Loucy (cell line): ENCODE data around the gene CPEB3.

Source experiments
- H2AFZ ChIP-seq: fragments of 200-600 bp; sonication (generic); 2 replicates; pipeline ENCODE4 v1.6.0; 2016; ENCODE audit warnings: antibody characterized with exemption, mild to moderate bottlenecking, low read length, moderate library complexity
- H3F3A ChIP-seq: fragments of 200-600 bp; 2 replicates; pipeline ENCODE4 v1.6.0; 2016; ENCODE audit warnings: antibody characterized with exemption, low read depth, mild to moderate bottlenecking
- H3K27me3 ChIP-seq: fragments of 200-600 bp; sonication (generic); 2 replicates; pipeline ENCODE4 v1.6.1; 2014; ENCODE audit warnings: low read length, mild to moderate bottlenecking; ENCODE audit not compliant: insufficient read depth, poor library complexity, severe bottlenecking
- H3K36me3 ChIP-seq: fragments of 200-600 bp; sonication (generic); 2 replicates; pipeline ENCODE4 v1.6.1; 2016; ENCODE audit warnings: low read length; ENCODE audit not compliant: insufficient read depth
- H3K4me1 ChIP-seq: fragments of 200-600 bp; sonication (generic); 2 replicates; pipeline ENCODE4 v1.5.1; 2014; ENCODE audit warnings: low read length, mild to moderate bottlenecking; ENCODE audit not compliant: insufficient read depth, poor library complexity, severe bottlenecking
- H3K4me2 ChIP-seq: fragments of 200-600 bp; sonication (generic); 2 replicates; pipeline ENCODE4 v1.6.0; 2014; ENCODE audit warnings: antibody characterized with exemption, low read length, low read depth, mild to moderate bottlenecking; ENCODE audit not compliant: poor library complexity, severe bottlenecking
- H3K4me3 ChIP-seq: fragments of 200-600 bp; sonication (generic); 2 replicates; pipeline ENCODE4 v1.5.1; 2014; ENCODE audit warnings: low read length, mild to moderate bottlenecking, mixed read lengths; ENCODE audit not compliant: poor library complexity, severe bottlenecking
- H3K79me2 ChIP-seq: fragments of 200-600 bp; sonication (generic); 2 replicates; pipeline ENCODE4 v1.6.1; 2014; ENCODE audit warnings: low read length; ENCODE audit not compliant: insufficient read depth
- H3K9ac ChIP-seq: fragments of 200-600 bp; sonication (generic); 2 replicates; pipeline ENCODE4 v1.6.0; 2014; ENCODE audit warnings: mild to moderate bottlenecking, low read depth, low read length, moderate library complexity; ENCODE audit not compliant: poor library complexity, severe bottlenecking
- H3K9me2 ChIP-seq: fragments of 200-600 bp; sonication (generic); replicated peaks from 2 replicates; pipeline ENCODE4 v1.6.1; 2016; ENCODE audit warnings: low read depth, low read length, mixed read lengths
- H3K9me3 ChIP-seq: fragments of 200-600 bp; sonication (generic); 2 replicates; pipeline ENCODE4 v1.6.1; 2014; ENCODE audit warnings: mild to moderate bottlenecking, antibody characterized with exemption, low read length, low read depth; ENCODE audit not compliant: insufficient read depth
- H4K20me1 ChIP-seq: fragments of 200-600 bp; sonication (generic); 2 replicates; pipeline ENCODE4 v1.6.0; 2014; ENCODE audit warnings: antibody characterized with exemption, low read length, mild to moderate bottlenecking; ENCODE audit not compliant: insufficient read depth, poor library complexity, severe bottlenecking
- EZH2phosphoT487 ChIP-seq: fragments of 200-600 bp; IDR thresholded peaks from 2 replicates; pipeline ENCODE4 v1.6.1; 2018; ENCODE audit warnings: antibody characterized with exemption, mild to moderate bottlenecking, moderate library complexity, borderline replicate concordance
- TF ChIP-seq, protein P1 (sequence below): fragments of 200-600 bp; sonication (generic); conservative IDR thresholded peaks from 2 replicates; pipeline ENCODE4 v1.5.1; 2014; ENCODE audit warnings: mild to moderate bottlenecking, antibody characterized with exemption, low read length

Gene CPEB3

DNA sequence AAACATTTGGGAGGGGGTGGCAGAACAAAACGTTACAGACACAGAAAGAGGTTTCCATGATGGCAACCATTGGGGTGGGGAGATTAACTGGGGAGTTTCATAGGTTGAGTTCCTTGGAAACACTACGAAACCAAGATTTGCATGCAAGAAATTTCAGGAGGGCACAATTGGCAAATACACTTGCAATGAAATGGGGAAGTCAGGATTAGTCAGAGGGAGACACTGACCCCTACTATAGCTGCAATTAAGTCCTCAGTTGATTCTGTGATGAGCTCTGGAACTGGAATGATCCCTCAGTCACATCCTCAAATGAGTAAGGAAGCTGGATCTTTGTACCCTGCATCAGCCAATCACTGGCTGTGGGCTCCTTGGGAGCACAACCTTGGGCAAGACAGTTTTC is 22.1 kb downstream of the CPEB3 start:
- Histone ChIP-seq H3K79me2 (no peaks in the 10 kb centered on the region), H3K36me3 (no peaks in the 10 kb centered on the region), H2AFZ (no peak overlapping the region), H3K4me1 (no peaks in the 10 kb centered on the region), H3F3A (no peaks in the 10 kb centered on the region), H3K9me3 (no peaks in the 10 kb centered on the region), H3K27me3 (no peaks in the 10 kb centered on the region), H3K4me3 (no peak overlapping the region), H4K20me1 (no peaks in the 10 kb centered on the region), H3K9me2 (no peaks in the 10 kb centered on the region), H3K4me2 (no peak overlapping the region), H3K9ac (no peak overlapping the region)
- TF ChIP-seq EZH2phosphoT487 = no peak
- TF ChIP-seq, protein P1, sequence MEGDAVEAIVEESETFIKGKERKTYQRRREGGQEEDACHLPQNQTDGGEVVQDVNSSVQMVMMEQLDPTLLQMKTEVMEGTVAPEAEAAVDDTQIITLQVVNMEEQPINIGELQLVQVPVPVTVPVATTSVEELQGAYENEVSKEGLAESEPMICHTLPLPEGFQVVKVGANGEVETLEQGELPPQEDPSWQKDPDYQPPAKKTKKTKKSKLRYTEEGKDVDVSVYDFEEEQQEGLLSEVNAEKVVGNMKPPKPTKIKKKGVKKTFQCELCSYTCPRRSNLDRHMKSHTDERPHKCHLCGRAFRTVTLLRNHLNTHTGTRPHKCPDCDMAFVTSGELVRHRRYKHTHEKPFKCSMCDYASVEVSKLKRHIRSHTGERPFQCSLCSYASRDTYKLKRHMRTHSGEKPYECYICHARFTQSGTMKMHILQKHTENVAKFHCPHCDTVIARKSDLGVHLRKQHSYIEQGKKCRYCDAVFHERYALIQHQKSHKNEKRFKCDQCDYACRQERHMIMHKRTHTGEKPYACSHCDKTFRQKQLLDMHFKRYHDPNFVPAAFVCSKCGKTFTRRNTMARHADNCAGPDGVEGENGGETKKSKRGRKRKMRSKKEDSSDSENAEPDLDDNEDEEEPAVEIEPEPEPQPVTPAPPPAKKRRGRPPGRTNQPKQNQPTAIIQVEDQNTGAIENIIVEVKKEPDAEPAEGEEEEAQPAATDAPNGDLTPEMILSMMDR = no peak

GRCh38 chr10:92267343-92267742 is 23.5 kb downstream of the CPEB3 start:
- TF ChIP-seq, protein P1 = no peak
- no peak for TF ChIP-seq EZH2phosphoT487
- no peaks in the 10 kb centered on the region for H3K36me3 ChIP-seq
- no peaks in the 10 kb centered on the region for H3K27me3 ChIP-seq
- H3K4me1 ChIP-seq = no peaks in the 10 kb centered on the region
- H4K20me1 ChIP-seq = no peaks in the 10 kb centered on the region
- no peak overlapping the region for H3K4me2 ChIP-seq
- no peak overlapping the region for H2AFZ ChIP-seq
- no peaks in the 10 kb centered on the region for H3K9me2 ChIP-seq
- H3K4me3 ChIP-seq = no peak overlapping the region
- H3K9ac ChIP-seq = no peak overlapping the region
- no peaks in the 10 kb centered on the region for H3K9me3 ChIP-seq
- no peaks in the 10 kb centered on the region for H3K79me2 ChIP-seq
- H3F3A ChIP-seq = no peaks in the 10 kb centered on the region

DNA sequence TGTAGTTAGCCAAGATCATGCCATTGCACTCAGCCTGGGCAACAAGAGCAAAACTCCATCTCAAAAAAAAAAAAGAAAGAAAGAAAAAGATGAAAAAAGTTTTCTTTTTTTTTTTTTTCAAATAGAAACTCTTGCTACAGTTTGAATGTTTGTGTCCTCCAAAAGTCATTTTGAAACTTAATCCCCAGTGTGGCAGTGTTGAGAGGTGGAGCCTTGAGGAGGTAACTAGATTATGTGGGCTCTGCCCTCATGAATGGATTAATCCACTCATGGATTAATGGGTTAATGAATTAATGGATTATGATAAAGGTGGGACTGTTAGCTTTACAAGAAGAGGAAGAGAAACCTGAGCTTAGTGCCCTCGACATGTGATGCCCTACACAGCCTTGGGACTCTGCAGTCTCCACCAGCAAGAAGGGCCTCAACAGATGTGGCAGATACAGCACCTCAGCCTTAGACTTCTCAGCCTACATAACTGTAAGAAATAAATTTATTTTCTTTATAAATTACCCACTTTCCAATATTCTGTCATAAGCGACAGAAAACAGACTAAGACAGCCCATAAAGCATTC is 25.1 kb downstream of the CPEB3 start:
- no peak overlapping the region for H3K4me2 ChIP-seq
- H3K9me2 ChIP-seq = no peaks in the 10 kb centered on the region
- H4K20me1 ChIP-seq = no peaks in the 10 kb centered on the region
- H3K79me2 ChIP-seq = no peaks in the 10 kb centered on the region
- no peaks in the 10 kb centered on the region for H3F3A ChIP-seq
- no peak overlapping the region for H3K9ac ChIP-seq
- H3K4me1 ChIP-seq = no peaks in the 10 kb centered on the region
- no peak overlapping the region for H2AFZ ChIP-seq
- H3K9me3 ChIP-seq = no peaks in the 10 kb centered on the region
- no peak overlapping the region for H3K4me3 ChIP-seq
- TF ChIP-seq EZH2phosphoT487 = no peak
- TF ChIP-seq, protein P1 = no peak
- H3K27me3 ChIP-seq = no peaks in the 10 kb centered on the region
- H3K36me3 ChIP-seq = no peaks in the 10 kb centered on the region
